Activated naive CD8-positive, alpha-beta T cell treated with anti-CD3 and anti-CD28 coated beads, Interleukin-2, amount 50 U/mL, for 24 hours (primary cell): ENCODE measurements around the gene TBX10.
"Not testable (repeated sequence)": the region's sequence is repeated elsewhere in the genome, so short reads cannot be mapped to it uniquely, and the experiment has no call there.

ENCODE experiments used
- ATAC-seq: fragments of 150-1000 bp; cut with Tn5 transposase; one replicate; pipeline ENCODE4 v1.10.0; 2021
- DNase-seq: peaks from one replicate; pipeline ENCODE4 v3.0.0; 2021
- H3K27ac Mint-ChIP-seq: one replicate; pipeline ENCODE4 v1.8.0; 2021; ENCODE audit warnings: mild to moderate bottlenecking, mixed read lengths
- H3K27me3 Mint-ChIP-seq: one replicate; pipeline ENCODE4 v1.8.0; 2021; ENCODE audit warnings: mixed read lengths
- H3K36me3 Mint-ChIP-seq: one replicate; pipeline ENCODE4 v1.8.0; 2021; ENCODE audit warnings: low read depth, mixed read lengths
- H3K4me1 Mint-ChIP-seq: one replicate; pipeline ENCODE4 v1.8.0; 2021; ENCODE audit warnings: mixed read lengths
- H3K4me3 Mint-ChIP-seq: one replicate; pipeline ENCODE4 v1.8.0; 2021; ENCODE audit warnings: mild to moderate bottlenecking, moderate library complexity, mixed read lengths
- H3K9me3 Mint-ChIP-seq: one replicate; pipeline ENCODE4 v1.8.0; 2021; ENCODE audit warnings: mixed read lengths

TBX10 gene

GRCh38 chr11:67667490-67668191 is 28.1 kb upstream of the TBX10 start:
- H3K4me1 Mint-ChIP-seq = no peaks in the 10 kb centered on the region
- H3K9me3 Mint-ChIP-seq = no peaks in the 10 kb centered on the region
- no peak overlapping the region for H3K4me3 Mint-ChIP-seq
- no peaks in the 10 kb centered on the region for H3K27me3 Mint-ChIP-seq
- no peak overlapping the region for H3K27ac Mint-ChIP-seq
- ATAC-seq (peak; percentile 12), DNase-seq (no peak)
- no peaks in the 10 kb centered on the region for H3K36me3 Mint-ChIP-seq

GRCh38 chr11:67666676-67667489 is 27.3 kb upstream of the TBX10 start:
- no peak overlapping the region for H3K27ac Mint-ChIP-seq
- no peaks in the 10 kb centered on the region for H3K27me3 Mint-ChIP-seq
- no peak overlapping the region for H3K4me3 Mint-ChIP-seq
- H3K36me3 Mint-ChIP-seq = no peaks in the 10 kb centered on the region
- DNase-seq = no peak
- no peaks in the 10 kb centered on the region for H3K9me3 Mint-ChIP-seq
- H3K4me1 Mint-ChIP-seq = no peaks in the 10 kb centered on the region
- ATAC-seq = no peak

- ATAC-seq (no peak), DNase-seq (no peak)
- Mint-ChIP-seq H3K4me1 (no peaks in the 10 kb centered on the region), H3K27me3 (no peaks in the 10 kb centered on the region), H3K27ac (no peak overlapping the region), H3K4me3 (no peak overlapping the region), H3K36me3 (no peaks in the 10 kb centered on the region), H3K9me3 (no peaks in the 10 kb centered on the region)
These were observed 26.7 kb upstream of the TBX10 start for GRCh38 chr11:67666303-67666645.

- Mint-ChIP-seq H3K4me3 (no peak overlapping the region), H3K27ac (no peak overlapping the region), H3K27me3 (no peaks in the 10 kb centered on the region), H3K4me1 (no peaks in the 10 kb centered on the region), H3K36me3 (no peaks in the 10 kb centered on the region), H3K9me3 (no peaks in the 10 kb centered on the region)
- no peak for ATAC-seq
- DNase-seq = no peak
These were observed 26.2 kb upstream of the TBX10 start for GRCh38 chr11:67665541-67666302.

GRCh38 chr11:67664696-67665540 is 25.4 kb upstream of the TBX10 start:
- Mint-ChIP-seq H3K27me3 (no peaks in the 10 kb centered on the region), H3K4me3 (no peak overlapping the region), H3K36me3 (no peaks in the 10 kb centered on the region), H3K27ac (no peak overlapping the region), H3K9me3 (no peaks in the 10 kb centered on the region), H3K4me1 (no peaks in the 10 kb centered on the region)
- DNase-seq (no peak), ATAC-seq (no peak)

GRCh38 chr11:67664213-67664585 is 24.6 kb upstream of the TBX10 start:
- no peaks in the 10 kb centered on the region for H3K27me3 Mint-ChIP-seq
- no peak overlapping the region for H3K27ac Mint-ChIP-seq
- H3K9me3 Mint-ChIP-seq = no peaks in the 10 kb centered on the region
- H3K36me3 Mint-ChIP-seq = no peaks in the 10 kb centered on the region
- H3K4me1 Mint-ChIP-seq = no peaks in the 10 kb centered on the region
- ATAC-seq = no peak
- no peak overlapping the region for H3K4me3 Mint-ChIP-seq
- DNase-seq = no peak

GRCh38 chr11:67663532-67664212 is 24.1 kb upstream of the TBX10 start:
- H3K4me1 Mint-ChIP-seq = peaks cover 3% of the 10 kb centered on the region
- no peak for DNase-seq
- no peak overlapping the region for H3K4me3 Mint-ChIP-seq
- H3K36me3 Mint-ChIP-seq = no peaks in the 10 kb centered on the region
- no peaks in the 10 kb centered on the region for H3K9me3 Mint-ChIP-seq
- no peak for ATAC-seq
- H3K27me3 Mint-ChIP-seq = no peaks in the 10 kb centered on the region
- H3K27ac Mint-ChIP-seq = no peak overlapping the region

GRCh38 chr11:67662835-67663531 is 23.4 kb upstream of the TBX10 start:
- ATAC-seq (no peak), DNase-seq (no peak)
- Mint-ChIP-seq H3K36me3 (no peaks in the 10 kb centered on the region), H3K9me3 (no peaks in the 10 kb centered on the region), H3K4me3 (no peak overlapping the region), H3K27me3 (no peaks in the 10 kb centered on the region), H3K27ac (no peak overlapping the region), H3K4me1 (peaks cover 3% of the 10 kb centered on the region)

- no peak for ATAC-seq
- no peak for DNase-seq
- Mint-ChIP-seq H3K9me3 (no peaks in the 10 kb centered on the region), H3K4me1 (peaks cover 4% of the 10 kb centered on the region), H3K4me3 (no peak overlapping the region), H3K36me3 (no peaks in the 10 kb centered on the region), H3K27ac (no peak overlapping the region), H3K27me3 (no peaks in the 10 kb centered on the region)
These were observed 22.7 kb upstream of the TBX10 start for GRCh38 chr11:67662142-67662834.

- H3K27me3 Mint-ChIP-seq, H3K36me3 Mint-ChIP-seq, H3K4me3 Mint-ChIP-seq, H3K9me3 Mint-ChIP-seq, DNase-seq, H3K27ac Mint-ChIP-seq, ATAC-seq, H3K4me1 Mint-ChIP-seq: not testable (repeated sequence)
These were observed 21.2 kb upstream of the TBX10 start for GRCh38 chr11:67660752-67661151.

- not testable (repeated sequence) for H3K36me3 Mint-ChIP-seq, H3K27ac Mint-ChIP-seq, H3K4me1 Mint-ChIP-seq, H3K9me3 Mint-ChIP-seq, H3K27me3 Mint-ChIP-seq, ATAC-seq, DNase-seq, H3K4me3 Mint-ChIP-seq
These were observed 20.1 kb upstream of the TBX10 start for GRCh38 chr11:67659651-67660165.

GRCh38 chr11:67657300-67657699 is 17.7 kb upstream of the TBX10 start:
- DNase-seq (no peak), ATAC-seq (no peak)
- no peak overlapping the region for H3K27ac Mint-ChIP-seq

More at GRCh38 chr11:67657300-67657699, 17.7 kb upstream of the TBX10 start:
- H3K36me3 Mint-ChIP-seq = peaks cover 4% of the 10 kb centered on the region
- peaks cover 7% of the 10 kb centered on the region for H3K4me1 Mint-ChIP-seq
- H3K4me3 Mint-ChIP-seq = no peak overlapping the region
- H3K9me3 Mint-ChIP-seq = no peaks in the 10 kb centered on the region
- no peaks in the 10 kb centered on the region for H3K27me3 Mint-ChIP-seq
